Measurements from ENCODE around the gene HEBP1. TPM values are rescaled to one million over a fixed set of nuclear protein-coding genes. Genes with fewer than 3 reads are reported as not detected.

The HEBP1 gene
- polyA plus RNA-seq, 1 donor from 2014 or later = 12.9 TPM

DNA sequence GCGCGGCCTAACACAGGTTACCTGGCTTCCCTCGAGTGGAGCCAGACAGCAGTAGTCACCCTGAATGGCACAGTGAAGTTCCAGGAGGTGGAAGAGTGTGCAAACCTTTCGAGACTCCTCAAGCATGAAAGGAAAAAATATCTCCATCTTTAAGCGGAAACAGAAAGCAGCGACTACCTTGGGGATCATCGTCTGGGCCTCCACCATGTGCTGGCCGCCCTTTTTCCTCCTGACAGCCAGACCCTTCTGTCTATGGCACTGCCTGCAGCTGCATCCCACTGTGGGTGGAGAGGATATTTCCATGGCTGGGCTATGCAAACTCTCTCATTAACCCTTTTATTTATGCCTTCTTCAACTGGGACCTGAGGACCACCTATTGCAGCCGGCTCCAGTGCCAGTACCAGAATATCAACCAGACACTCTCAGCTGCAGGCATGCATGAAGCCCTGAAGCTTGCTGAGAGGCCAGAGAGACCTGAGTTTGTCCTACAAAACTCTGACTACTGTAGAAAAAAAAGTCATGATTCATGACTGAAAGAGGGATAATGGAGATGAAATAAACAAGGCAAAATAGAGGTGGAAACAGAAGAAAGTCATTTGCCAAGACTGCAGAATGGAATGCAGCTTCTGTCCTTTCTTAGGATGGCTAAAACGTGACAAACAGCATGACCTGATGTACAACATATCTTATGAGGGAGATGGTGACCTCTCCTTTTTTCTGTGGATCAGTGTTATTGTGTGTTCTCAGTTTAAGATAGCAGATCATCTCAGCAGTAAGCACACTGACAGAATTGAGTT is 2.4 kb upstream of the HEBP1 start:
- Mint-ChIP-seq H3K36me3 (no peaks in the 10 kb centered on the region), H3K4me1 (peaks cover 3 to 14% (median 12%) of the 10 kb centered on the region in 3 donors), H3K27me3 (peaks cover 2% of the 10 kb centered on the region), H3K27ac (peak overlapping the region; percentile 29 to 71 (median 47)), H3K9me3 (no peaks in the 10 kb centered on the region), H3K4me3 (peak overlapping the region in 3 of 4 donors; percentile 55 to 81 (median 59))

DNA sequence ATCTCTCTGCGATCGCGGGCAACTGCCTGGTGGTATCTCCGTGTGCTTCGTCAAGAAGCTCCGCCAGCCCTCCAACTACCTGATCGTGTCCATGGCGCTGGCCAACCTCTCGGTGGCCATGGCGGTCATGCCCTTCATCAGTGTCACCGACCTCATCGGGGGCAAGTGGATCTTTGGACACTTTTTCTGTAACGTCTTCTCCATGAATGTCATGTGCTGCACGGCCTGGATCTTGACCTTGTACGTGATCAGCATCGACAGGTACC is 1.6 kb upstream of the HEBP1 start:
- Mint-ChIP-seq H3K36me3 (no peaks in the 10 kb centered on the region), H3K9me3 (no peaks in the 10 kb centered on the region), H3K27me3 (peaks cover 2% of the 10 kb centered on the region), H3K27ac (peak overlapping the region in 2 of 3 donors; percentile 71 to 78), H3K4me1 (peaks cover 3 to 18% (median 17%) of the 10 kb centered on the region in 3 donors), H3K4me3 (peak overlapping the region; percentile 55 to 90 (median 81))

DNA sequence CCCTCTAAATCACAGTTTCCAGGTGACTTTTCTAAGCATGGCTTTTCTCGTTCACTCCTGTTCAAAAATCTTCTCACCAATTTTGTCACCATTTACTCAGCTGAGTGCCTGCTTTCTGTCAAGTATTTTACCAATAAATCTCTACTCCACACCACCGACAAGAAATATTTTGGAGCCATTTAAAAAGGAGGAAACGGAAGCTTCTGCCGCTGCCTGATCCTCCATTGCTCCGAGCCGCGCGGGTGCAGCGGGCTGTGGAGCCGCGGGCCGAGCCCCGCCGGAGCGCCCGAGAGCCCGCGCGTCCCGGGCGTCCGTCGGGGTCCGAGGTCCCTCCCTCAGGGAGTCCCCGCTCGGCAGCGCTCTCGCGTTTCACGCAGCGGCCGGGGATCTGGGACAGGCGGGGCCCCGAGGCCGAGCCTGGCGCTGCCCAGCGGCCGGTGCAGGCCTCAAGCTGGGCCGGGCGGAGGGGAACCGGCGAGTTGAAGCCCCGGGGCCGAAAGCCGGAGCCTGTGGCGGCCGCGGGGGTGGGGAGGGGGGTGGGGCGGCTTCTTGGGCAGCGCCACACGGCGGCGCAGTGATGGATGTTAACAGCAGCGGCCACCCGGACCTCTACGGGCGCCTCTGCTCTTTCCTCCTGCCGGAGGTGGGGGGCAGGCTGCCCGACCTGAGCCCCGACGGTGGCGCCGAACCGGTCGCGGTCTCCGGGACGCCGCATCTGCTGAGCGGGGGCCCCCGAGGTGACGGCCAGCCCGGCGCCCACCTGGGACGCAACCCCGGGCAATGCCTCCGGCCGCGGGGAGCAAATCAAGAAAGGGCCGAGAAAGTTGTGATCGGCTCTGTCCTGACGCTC is 1.1 kb upstream of the HEBP1 start:
- Mint-ChIP-seq H3K27ac (peak overlapping the region; percentile 27 to 83 (median 45)), H3K4me1 (peaks cover 3 to 18% (median 17%) of the 10 kb centered on the region in 3 donors), H3K4me3 (peak overlapping the region; percentile 91 to 93 (median 92)), H3K36me3 (no peaks in the 10 kb centered on the region), H3K9me3 (no peaks in the 10 kb centered on the region), H3K27me3 (peaks cover 2% of the 10 kb centered on the region)

DNA sequence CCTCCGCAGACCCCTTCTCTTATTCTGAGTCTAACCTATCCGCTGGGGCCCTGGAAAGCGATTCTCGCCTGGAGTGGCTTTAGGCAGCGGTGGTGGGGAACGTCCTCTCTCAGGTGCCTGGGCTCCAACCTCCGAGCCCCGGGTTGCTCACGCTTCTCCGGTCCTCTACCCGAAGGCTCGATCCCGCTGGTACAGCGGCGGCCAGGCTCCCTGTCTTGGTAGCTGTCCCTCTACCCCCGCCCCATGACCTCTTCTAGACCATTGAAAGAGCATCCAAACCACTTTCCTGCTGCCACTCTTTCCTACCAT is 505 bp upstream of the HEBP1 start:
- no peaks in the 10 kb centered on the region for H3K9me3 Mint-ChIP-seq
- H3K4me1 Mint-ChIP-seq = peaks cover 3 to 18% (median 17%) of the 10 kb centered on the region in 3 donors
- H3K4me3 Mint-ChIP-seq = peak overlapping the region; percentile 91 to 93 (median 92)
- peak overlapping the region; percentile 27 to 83 (median 45) for H3K27ac Mint-ChIP-seq
- H3K36me3 Mint-ChIP-seq = no peaks in the 10 kb centered on the region
- H3K27me3 Mint-ChIP-seq = peaks cover 2% of the 10 kb centered on the region

DNA sequence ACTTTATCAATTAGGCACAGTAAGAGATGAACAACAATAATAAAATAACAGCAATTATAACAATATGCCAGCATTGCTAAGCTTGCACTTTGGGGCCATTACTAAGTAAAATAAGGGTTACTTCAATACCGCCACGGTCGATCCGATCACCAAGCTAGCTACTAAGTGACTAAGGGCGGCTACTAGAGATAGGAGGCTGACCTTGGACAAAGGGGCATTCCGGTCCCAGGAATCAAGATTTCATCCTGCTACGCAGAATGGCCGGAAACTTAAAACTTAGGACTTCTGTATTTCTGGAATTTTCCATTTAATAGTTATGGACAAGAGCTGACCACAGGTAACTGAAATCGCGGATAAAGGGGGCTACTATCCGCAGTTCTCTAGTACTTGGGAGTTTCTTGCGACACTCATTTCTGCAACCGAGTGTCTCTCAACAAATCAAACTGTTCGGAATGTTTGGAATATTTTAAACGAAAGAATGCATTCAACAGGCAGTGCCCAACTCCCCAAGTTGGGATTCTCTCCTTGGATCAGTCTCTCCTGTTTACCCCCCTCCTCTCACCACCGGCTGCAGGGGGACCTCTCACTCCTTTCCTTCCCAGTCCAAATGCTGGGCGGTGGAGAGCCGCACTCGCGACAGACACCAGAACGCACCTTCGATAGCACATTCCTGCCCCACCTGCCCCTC is 650 bp downstream of the HEBP1 start:
- no peaks in the 10 kb centered on the region for H3K36me3 Mint-ChIP-seq
- peaks cover 3 to 18% (median 17%) of the 10 kb centered on the region in 3 donors for H3K4me1 Mint-ChIP-seq
- H3K4me3 Mint-ChIP-seq = peak overlapping the region; percentile 91 to 93 (median 92)
- no peaks in the 10 kb centered on the region for H3K9me3 Mint-ChIP-seq
- H3K27me3 Mint-ChIP-seq = no peaks in the 10 kb centered on the region
- peak overlapping the region; percentile 23 to 45 (median 37) for H3K27ac Mint-ChIP-seq

DNA sequence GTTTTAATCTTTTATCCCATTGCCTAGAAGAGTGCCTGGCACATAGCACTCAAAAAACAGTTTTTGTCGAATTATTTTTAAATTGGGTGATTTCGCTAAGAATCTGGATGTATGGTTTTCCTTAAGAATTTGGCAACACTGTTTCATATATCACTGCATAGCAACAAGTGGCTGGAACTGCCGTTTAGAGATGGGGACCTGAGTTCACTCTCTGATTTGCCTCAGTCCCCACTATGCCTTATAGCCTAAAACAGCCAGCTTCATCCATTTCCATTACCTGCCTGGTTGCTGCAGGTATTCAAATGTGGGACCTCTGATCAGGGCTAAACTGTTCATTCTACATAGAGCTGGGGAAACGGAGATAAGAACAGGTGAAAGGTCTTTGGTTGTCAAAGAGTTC is 1.8 kb downstream of the HEBP1 start:
- Mint-ChIP-seq H3K27ac (peak overlapping the region in 1 of 3 donors; percentile 29), H3K4me3 (peak overlapping the region in 1 of 4 donors; percentile 91), H3K27me3 (no peaks in the 10 kb centered on the region), H3K36me3 (peaks cover 3% of the 10 kb centered on the region), H3K4me1 (peaks cover 3 to 18% (median 17%) of the 10 kb centered on the region in 3 donors), H3K9me3 (no peaks in the 10 kb centered on the region)

DNA sequence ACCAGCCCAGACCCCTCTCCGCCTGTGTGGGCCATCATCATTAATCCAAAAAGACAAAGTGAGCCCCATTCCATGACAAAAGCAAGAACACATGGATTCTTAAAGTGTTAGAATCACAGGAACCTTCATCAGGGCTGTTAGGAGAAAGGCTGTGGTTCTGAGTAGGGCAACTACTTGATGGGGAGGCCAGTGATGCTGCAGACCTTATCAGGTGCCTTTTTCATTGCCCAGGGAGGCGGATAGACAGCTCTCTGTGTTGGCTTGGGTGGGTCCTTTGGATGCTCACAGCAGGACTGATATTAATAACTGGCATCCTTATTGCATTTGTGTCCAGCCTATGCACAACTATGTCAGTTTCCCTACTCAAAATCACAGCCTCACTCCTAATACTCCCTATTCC is 2.3 kb downstream of the HEBP1 start:
- H3K9me3 Mint-ChIP-seq = no peaks in the 10 kb centered on the region
- peak overlapping the region in 1 of 3 donors; percentile 29 for H3K27ac Mint-ChIP-seq
- H3K4me3 Mint-ChIP-seq = peak overlapping the region in 1 of 4 donors; percentile 91
- peaks cover 5% of the 10 kb centered on the region for H3K36me3 Mint-ChIP-seq
- peaks cover 3 to 20% (median 18%) of the 10 kb centered on the region in 3 donors for H3K4me1 Mint-ChIP-seq
- no peaks in the 10 kb centered on the region for H3K27me3 Mint-ChIP-seq

DNA sequence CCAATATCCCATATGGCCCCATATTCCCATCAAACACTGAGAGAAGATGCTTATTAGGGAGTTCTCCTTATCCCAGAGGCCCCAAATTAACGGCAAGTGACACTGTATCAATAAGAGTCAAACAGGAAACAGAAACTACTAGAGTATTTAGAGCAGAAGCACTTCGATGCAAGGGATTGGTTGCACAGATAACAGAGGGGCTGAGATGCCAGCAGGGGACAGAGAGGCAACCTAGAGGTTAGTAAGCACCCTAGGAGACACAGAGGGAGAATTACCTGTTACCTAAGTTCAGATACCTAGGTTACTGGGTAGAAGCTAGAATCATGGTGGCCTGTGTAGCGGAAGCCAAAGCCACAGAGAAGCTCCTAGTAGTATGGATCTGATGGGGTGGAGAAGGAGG is 2.9 kb downstream of the HEBP1 start:
- H3K36me3 Mint-ChIP-seq = peaks cover 5% of the 10 kb centered on the region
- H3K4me1 Mint-ChIP-seq = peaks cover 5 to 23% (median 21%) of the 10 kb centered on the region in 3 donors
- no peak overlapping the region for H3K27ac Mint-ChIP-seq
- no peaks in the 10 kb centered on the region for H3K9me3 Mint-ChIP-seq
- H3K4me3 Mint-ChIP-seq = peak overlapping the region in 1 of 4 donors; percentile 91
- no peaks in the 10 kb centered on the region for H3K27me3 Mint-ChIP-seq

DNA sequence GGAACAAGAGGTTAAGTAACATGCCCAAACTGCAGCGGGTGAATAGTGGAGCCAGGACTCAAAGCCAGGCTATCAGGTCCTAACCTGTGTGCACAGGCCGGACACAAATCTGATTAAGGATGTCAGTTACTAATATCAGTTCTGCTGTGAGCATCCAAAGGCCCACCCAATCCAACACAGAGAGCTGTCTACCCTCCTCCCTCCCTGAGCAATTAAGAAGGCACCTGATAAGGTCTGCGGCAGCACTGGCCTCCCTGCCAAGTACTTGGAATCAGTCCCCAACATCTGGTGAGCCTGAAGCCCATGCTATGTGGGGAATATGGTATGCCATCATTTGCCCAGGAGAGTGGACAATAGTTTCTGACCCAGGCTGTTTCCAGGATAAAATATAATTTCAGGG is 3.9 kb downstream of the HEBP1 start:
- Mint-ChIP-seq H3K36me3 (peaks cover 5% of the 10 kb centered on the region), H3K27ac (no peak overlapping the region), H3K4me3 (no peak overlapping the region), H3K27me3 (no peaks in the 10 kb centered on the region), H3K4me1 (peaks cover 6 to 23% (median 18%) of the 10 kb centered on the region in 3 donors), H3K9me3 (no peaks in the 10 kb centered on the region)

DNA sequence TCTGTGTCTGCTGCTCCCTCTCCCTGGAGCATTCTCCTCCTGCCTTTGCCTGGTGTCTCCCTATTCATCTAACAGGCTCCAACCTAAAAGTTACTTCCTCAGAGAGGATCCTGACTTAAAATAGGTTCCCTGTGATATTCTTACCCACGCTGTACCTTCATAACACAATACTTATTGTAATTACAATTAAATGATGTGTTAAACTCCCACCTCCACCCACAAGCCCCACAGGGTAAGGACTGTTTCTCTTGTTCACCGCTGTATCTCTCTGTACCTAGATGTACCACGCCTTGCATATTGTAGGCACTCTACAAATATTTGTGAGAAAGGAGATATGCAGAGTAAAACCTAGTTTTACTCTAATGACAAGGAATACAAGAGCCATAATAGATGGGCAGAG is 5.0 kb downstream of the HEBP1 start:
- Mint-ChIP-seq H3K9me3 (no peaks in the 10 kb centered on the region), H3K27me3 (no peaks in the 10 kb centered on the region), H3K4me3 (no peak overlapping the region), H3K27ac (no peak overlapping the region), H3K36me3 (peaks cover 8% of the 10 kb centered on the region), H3K4me1 (peaks cover 9 to 18% (median 16%) of the 10 kb centered on the region in 3 donors)

DNA sequence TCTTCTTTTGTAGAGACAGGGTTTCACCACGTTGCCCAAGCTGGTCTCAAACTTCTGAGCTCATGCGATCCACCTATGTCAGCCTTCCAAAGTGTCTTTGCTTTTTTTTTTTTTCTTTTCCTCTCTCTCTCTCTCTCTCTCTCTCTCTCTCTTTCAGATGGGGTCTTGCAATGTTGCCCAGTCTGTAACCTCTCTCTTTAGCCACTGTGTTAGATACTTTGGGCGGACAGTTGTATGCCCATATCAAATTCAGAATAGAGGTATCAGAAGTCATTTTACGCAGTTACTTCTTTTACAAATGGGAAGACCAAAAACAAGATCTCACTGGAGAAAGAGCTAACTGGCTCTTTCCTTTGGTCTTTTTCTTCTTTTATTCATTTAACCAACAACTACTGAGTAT is 6.7 kb downstream of the HEBP1 start:
- H3K27me3 Mint-ChIP-seq = no peaks in the 10 kb centered on the region
- H3K4me1 Mint-ChIP-seq = peaks cover 6 to 12% (median 11%) of the 10 kb centered on the region in 3 donors
- no peak overlapping the region for H3K27ac Mint-ChIP-seq
- peak overlapping the region in 1 of 4 donors; percentile 61 for H3K4me3 Mint-ChIP-seq
- no peaks in the 10 kb centered on the region for H3K9me3 Mint-ChIP-seq
- peaks cover 8% of the 10 kb centered on the region for H3K36me3 Mint-ChIP-seq

DNA sequence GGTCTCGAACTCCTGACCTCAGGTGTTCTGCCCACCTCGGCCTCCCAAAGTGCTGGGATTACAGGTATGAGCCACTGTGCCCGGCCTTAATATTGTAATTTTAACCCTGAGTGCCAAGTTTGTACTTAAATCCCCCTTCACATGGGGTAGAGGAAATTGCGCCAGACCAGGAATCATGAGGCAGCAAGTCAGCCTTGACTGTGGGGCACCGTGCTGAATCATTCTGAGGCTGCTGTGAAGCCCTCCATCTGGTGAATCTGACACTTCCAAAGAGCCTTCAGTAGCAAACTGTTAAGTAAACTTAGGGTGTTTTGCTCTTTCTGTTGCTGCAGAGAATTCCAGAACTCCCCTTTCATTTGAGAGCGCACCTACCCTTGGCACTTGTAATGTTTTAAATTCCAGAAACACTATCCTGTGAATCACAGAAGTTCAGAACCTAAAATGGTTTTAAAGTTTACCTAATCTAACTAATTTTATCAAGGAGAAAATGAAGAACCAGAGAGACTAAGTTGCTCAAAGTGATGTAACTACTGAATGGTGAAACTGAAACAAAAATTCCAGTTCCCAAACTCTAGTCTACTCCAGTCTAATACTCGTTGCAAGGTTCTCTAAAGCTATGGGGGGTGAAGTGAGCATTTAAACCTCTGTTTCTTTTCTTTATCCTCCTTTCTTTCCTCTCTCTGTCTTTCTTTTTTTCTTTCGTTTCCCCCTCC is 7.5 kb downstream of the HEBP1 start:
- Mint-ChIP-seq H3K9me3 (no peaks in the 10 kb centered on the region), H3K36me3 (peaks cover 8% of the 10 kb centered on the region), H3K27ac (peak overlapping the region in 1 of 3 donors; percentile 5), H3K27me3 (no peaks in the 10 kb centered on the region), H3K4me1 (peaks cover 6 to 11% (median 10%) of the 10 kb centered on the region in 3 donors), H3K4me3 (peak overlapping the region in 1 of 4 donors; percentile 14)

DNA sequence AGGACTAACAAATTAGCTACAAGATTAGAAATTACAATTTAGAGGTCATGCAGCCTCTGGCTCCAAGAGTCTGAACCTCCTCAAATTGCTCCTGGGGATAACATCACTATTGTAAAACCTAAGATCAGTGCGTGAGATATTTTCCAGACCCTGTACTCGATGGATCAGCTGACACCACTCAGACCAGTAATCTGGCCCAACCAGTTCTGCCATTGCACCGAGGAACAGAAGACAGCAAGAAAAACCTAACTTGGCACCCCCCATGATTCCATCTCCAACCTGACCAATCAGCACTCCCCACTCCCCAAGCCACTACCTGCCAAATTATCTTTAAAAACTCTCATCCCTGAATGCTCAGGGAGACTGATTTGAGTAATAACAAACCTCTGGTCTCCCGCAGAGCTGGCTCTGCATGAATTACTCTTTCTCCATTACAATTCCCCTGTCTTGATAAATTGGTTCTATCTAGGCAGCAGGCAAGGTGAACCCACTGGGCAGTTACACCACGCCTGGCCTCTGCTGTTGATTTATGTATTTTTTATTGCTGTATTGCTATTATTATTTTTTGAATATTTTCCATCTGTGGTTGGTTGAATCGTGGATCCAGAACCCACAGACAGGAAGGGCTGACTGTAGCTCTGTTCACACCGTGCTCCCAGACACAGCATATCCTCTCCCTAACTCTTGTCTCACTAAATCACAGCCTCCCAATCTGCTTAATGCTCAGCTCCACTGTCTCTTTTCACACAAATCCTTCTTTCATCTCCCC is 9.2 kb downstream of the HEBP1 start:
- H3K4me3 Mint-ChIP-seq = no peak overlapping the region
- peaks cover 13% of the 10 kb centered on the region for H3K36me3 Mint-ChIP-seq
- H3K9me3 Mint-ChIP-seq = no peaks in the 10 kb centered on the region
- peaks cover 4 to 7% (median 6%) of the 10 kb centered on the region in 3 donors for H3K4me1 Mint-ChIP-seq
- H3K27ac Mint-ChIP-seq = peak overlapping the region in 1 of 3 donors; percentile 14
- no peaks in the 10 kb centered on the region for H3K27me3 Mint-ChIP-seq

DNA sequence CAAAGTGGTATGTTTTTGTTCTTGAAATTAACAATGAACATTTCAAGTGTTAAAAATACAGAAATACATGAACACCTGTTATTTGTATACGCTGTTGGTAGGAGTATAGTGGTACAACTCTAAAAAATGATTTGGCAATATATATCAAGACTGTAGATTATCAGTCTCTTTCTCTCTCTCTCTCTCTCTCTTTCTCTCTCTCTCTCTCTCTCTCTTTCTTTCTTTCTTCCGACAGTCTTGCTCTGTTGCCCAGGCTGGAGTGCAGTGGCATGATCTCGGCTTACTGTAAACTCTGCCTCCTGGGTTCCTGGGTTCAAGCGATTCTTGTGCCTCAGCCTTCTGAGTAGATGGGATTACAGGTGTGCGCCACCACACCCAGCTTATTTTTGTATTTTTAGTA is 12.6 kb downstream of the HEBP1 start:
- Mint-ChIP-seq H3K27me3 (no peaks in the 10 kb centered on the region), H3K27ac (no peak overlapping the region), H3K9me3 (no peaks in the 10 kb centered on the region), H3K4me3 (no peak overlapping the region), H3K4me1 (peaks cover 0 to 5% (median 4%) of the 10 kb centered on the region in 3 donors), H3K36me3 (peaks cover 9% of the 10 kb centered on the region)

All from IgD-negative memory B cell (primary cell).